ENCODE measurements around the gene IMMP2L.
"Not testable (repeated sequence)": the region's sequence is repeated elsewhere in the genome, so short reads cannot be mapped to it uniquely, and the experiment has no call there.

IMMP2L gene

DNA sequence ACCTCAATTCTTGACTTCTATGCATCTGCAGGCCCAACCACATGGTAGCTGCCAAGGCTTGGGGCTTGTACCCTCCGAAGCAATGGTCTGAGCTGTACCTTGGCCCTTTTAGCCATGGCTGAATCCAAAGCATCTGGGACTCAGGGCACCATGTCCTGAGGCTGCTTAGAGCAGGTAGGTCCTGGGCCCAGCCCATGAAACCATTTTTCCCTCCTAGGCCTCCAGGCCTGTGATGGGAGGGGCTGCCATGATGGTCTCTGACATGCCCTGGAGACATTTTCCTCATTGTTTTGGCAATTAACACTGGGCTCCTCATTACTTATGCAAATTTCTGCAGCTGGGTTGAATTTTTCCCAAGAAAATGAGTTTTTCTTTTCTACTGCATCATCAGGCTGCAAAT lies 889.1 kb downstream of the IMMP2L start:
- H2AFZ ChIP-seq (ENCODE audit: low read depth, low read length), result no peak overlapping the region
- no peak overlapping the region for H3K4me3 ChIP-seq (ENCODE audit: low read depth in 1 of 2, low read length in 2 of 2)
- no peak overlapping the region for H3K27ac ChIP-seq (ENCODE audit: low read length)
- no peaks in the 10 kb centered on the region for H3K4me1 ChIP-seq (ENCODE audit: insufficient read depth, low read length)
- H3K9ac ChIP-seq (ENCODE audit: low read depth, low read length), result no peak overlapping the region
- ATAC-seq (ENCODE audit: insufficient read depth, low read depth) (no peak), DNase-seq (no peak)
- no peak for TF ChIP-seq EZH2 (IDR thresholded peaks at IDR 0.05; ENCODE audit: borderline replicate concordance, low read depth, low read length, severe bottlenecking)
- TF ChIP-seq, protein P1, sequence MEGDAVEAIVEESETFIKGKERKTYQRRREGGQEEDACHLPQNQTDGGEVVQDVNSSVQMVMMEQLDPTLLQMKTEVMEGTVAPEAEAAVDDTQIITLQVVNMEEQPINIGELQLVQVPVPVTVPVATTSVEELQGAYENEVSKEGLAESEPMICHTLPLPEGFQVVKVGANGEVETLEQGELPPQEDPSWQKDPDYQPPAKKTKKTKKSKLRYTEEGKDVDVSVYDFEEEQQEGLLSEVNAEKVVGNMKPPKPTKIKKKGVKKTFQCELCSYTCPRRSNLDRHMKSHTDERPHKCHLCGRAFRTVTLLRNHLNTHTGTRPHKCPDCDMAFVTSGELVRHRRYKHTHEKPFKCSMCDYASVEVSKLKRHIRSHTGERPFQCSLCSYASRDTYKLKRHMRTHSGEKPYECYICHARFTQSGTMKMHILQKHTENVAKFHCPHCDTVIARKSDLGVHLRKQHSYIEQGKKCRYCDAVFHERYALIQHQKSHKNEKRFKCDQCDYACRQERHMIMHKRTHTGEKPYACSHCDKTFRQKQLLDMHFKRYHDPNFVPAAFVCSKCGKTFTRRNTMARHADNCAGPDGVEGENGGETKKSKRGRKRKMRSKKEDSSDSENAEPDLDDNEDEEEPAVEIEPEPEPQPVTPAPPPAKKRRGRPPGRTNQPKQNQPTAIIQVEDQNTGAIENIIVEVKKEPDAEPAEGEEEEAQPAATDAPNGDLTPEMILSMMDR (IDR thresholded peaks at IDR 0.05; ENCODE audit: borderline replicate concordance, extremely low read depth, low read length, poor library complexity, severe bottlenecking), result no peak
- H3K36me3 ChIP-seq (ENCODE audit: insufficient read depth, low read length), result no peaks in the 10 kb centered on the region
- no peak overlapping the region for H3K4me2 ChIP-seq (ENCODE audit: insufficient read depth, low read length)
- H3K9me3 ChIP-seq (ENCODE audit: insufficient read depth, low read length, severe bottlenecking), result peaks cover 20% of the 10 kb centered on the region
- no peaks in the 10 kb centered on the region for H3K27me3 ChIP-seq (ENCODE audit: insufficient read depth, low read length, poor library complexity)
- no peaks in the 10 kb centered on the region for H4K20me1 ChIP-seq (ENCODE audit: insufficient read depth, low read length)
- H3K79me2 ChIP-seq (ENCODE audit: insufficient read depth, low read length), result no peaks in the 10 kb centered on the region

- ATAC-seq (ENCODE audit: insufficient read depth, low read depth) (no peak), DNase-seq (no peak)
- H4K20me1 ChIP-seq (ENCODE audit: insufficient read depth, low read length), result no peaks in the 10 kb centered on the region
- H3K36me3 ChIP-seq (ENCODE audit: insufficient read depth, low read length), result no peaks in the 10 kb centered on the region
- H3K27ac ChIP-seq (ENCODE audit: low read length), result no peak overlapping the region
- no peaks in the 10 kb centered on the region for H3K27me3 ChIP-seq (ENCODE audit: insufficient read depth, low read length, poor library complexity)
- H3K4me2 ChIP-seq (ENCODE audit: insufficient read depth, low read length), result no peak overlapping the region
- peaks cover 20% of the 10 kb centered on the region for H3K9me3 ChIP-seq (ENCODE audit: insufficient read depth, low read length, severe bottlenecking)
- no peak overlapping the region for H3K9ac ChIP-seq (ENCODE audit: low read depth, low read length)
- no peaks in the 10 kb centered on the region for H3K79me2 ChIP-seq (ENCODE audit: insufficient read depth, low read length)
- no peak for TF ChIP-seq EZH2 (IDR thresholded peaks at IDR 0.05; ENCODE audit: borderline replicate concordance, low read depth, low read length, severe bottlenecking)
- TF ChIP-seq, protein P1 (IDR thresholded peaks at IDR 0.05; ENCODE audit: borderline replicate concordance, extremely low read depth, low read length, poor library complexity, severe bottlenecking), result no peak
- H3K4me1 ChIP-seq (ENCODE audit: insufficient read depth, low read length), result no peaks in the 10 kb centered on the region
- H2AFZ ChIP-seq (ENCODE audit: low read depth, low read length), result no peak overlapping the region
- H3K4me3 ChIP-seq (ENCODE audit: low read depth in 1 of 2, low read length in 2 of 2), result no peak overlapping the region
Measured at GRCh38 chr7:110669410-110669809, 892.9 kb downstream of the IMMP2L start.

GRCh38 chr7:110664803-110665202 lies 897.5 kb downstream of the IMMP2L start:
- Histone ChIP-seq H3K27me3 (ENCODE audit: insufficient read depth, low read length, poor library complexity) (no peaks in the 10 kb centered on the region), H3K4me2 (ENCODE audit: insufficient read depth, low read length) (no peak overlapping the region), H3K9me3 (ENCODE audit: insufficient read depth, low read length, severe bottlenecking) (peaks cover 19% of the 10 kb centered on the region), H3K9ac (ENCODE audit: low read depth, low read length) (no peak overlapping the region), H3K36me3 (ENCODE audit: insufficient read depth, low read length) (no peaks in the 10 kb centered on the region; the same call in none of the 2 replicates), H4K20me1 (ENCODE audit: insufficient read depth, low read length) (no peaks in the 10 kb centered on the region), H3K27ac (ENCODE audit: low read length) (no peak overlapping the region), H3K4me1 (ENCODE audit: insufficient read depth, low read length) (no peaks in the 10 kb centered on the region), H3K79me2 (ENCODE audit: insufficient read depth, low read length) (no peaks in the 10 kb centered on the region), H3K4me3 (ENCODE audit: low read depth in 1 of 2, low read length in 2 of 2) (no peak overlapping the region), H2AFZ (ENCODE audit: low read depth, low read length) (no peak overlapping the region)
- no peak for DNase-seq
- TF ChIP-seq EZH2 (IDR thresholded peaks at IDR 0.05; ENCODE audit: borderline replicate concordance, low read depth, low read length, severe bottlenecking), result no peak
- TF ChIP-seq, protein P1 (IDR thresholded peaks at IDR 0.05; ENCODE audit: borderline replicate concordance, extremely low read depth, low read length, poor library complexity, severe bottlenecking), result no peak
- no peak for ATAC-seq (ENCODE audit: insufficient read depth, low read depth)

- not testable (repeated sequence) for H3K4me2 ChIP-seq (ENCODE audit: insufficient read depth, low read length); H3K36me3 ChIP-seq (ENCODE audit: insufficient read depth, low read length); H2AFZ ChIP-seq (ENCODE audit: low read depth, low read length); H3K27me3 ChIP-seq (ENCODE audit: insufficient read depth, low read length, poor library complexity); H3K27ac ChIP-seq (ENCODE audit: low read length); H3K9ac ChIP-seq (ENCODE audit: low read depth, low read length); H3K4me1 ChIP-seq (ENCODE audit: insufficient read depth, low read length); H3K79me2 ChIP-seq (ENCODE audit: insufficient read depth, low read length); ATAC-seq (ENCODE audit: insufficient read depth, low read depth); H4K20me1 ChIP-seq (ENCODE audit: insufficient read depth, low read length); DNase-seq; H3K4me3 ChIP-seq (ENCODE audit: low read depth in 1 of 2, low read length in 2 of 2)
- H3K9me3 ChIP-seq (ENCODE audit: insufficient read depth, low read length, severe bottlenecking), result peaks cover 19% of the 10 kb centered on the region
Measured at GRCh38 chr7:110660637-110661036, 901.7 kb downstream of the IMMP2L start.
